ENCODE data around the gene PLCG1.
A peak's percentile ranks its signal among the peaks of the same experiment; 100 is the strongest.

Gene PLCG1

GRCh38 chr20:41143354-41143753 lies 6.0 kb downstream of the PLCG1 start:
- no peak for DNase-seq

- DNase-seq = no peak
Measured at GRCh38 chr20:41145317-41145716, 8.0 kb downstream of the PLCG1 start.

DNA sequence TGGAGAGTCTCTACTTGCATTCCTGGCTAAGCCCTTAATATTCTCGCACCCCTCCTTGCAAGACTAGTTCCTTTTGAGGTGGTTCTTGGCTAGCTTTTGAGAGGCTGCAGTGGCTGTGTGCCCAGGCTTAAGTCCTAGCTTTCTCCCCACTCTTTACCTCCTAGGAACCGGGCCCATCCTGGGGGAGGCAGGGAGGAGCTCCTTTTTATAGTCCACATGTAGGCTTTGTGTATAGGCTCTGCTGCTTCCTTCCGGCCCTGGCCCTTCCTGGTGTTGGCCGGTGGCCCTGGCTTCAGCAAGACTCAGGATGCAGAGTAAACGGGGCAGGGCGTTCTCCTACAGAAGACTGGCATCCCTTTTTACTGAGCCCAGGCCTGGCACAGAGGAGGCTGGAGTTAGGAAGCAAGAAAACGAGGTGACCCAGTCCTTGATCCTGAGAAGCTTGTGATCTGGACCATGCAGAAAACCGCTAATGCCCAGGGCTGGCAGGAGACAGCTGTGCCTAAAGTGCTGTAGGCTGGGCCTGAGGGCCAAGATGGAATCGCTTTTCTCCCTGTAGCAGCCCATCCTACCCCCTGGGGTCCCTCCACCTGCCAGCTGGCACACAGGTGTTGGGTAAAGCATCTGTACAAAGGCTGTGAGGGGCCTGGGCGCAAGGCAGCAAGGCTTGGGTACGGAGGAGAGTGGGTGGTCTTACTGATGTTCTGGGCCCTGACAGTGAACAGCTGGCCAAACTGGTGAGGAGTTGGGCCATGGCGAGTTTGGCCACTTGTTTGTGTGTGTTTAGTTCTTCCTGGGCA lies 8.7 kb downstream of the PLCG1 start:
- DNase-seq = peak in 1 of 3 experiments; percentile 22

GRCh38 chr20:41147767-41148191 lies 10.4 kb downstream of the PLCG1 start:
- DNase-seq = no peak

GRCh38 chr20:41148942-41149341 lies 11.6 kb downstream of the PLCG1 start:
- DNase-seq = no peak

DNA sequence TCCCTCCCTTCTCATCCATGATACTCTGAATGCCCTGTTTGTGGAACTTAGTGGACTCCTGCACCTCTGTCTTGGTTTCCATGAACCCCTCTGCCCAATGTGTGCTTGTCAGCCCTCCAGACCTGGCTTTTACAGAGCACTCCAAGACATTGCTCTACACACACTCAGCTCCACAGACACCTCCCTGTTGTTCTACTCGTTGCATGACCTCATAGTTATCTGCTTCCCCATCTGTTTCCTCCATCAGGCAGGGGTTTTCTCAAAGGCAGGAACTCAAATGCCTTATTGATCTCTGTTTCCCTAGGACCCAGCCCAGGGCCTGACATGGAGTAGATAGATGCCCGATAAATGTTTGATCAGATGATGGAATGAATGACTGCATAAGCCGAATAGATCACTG lies 13.3 kb downstream of the PLCG1 start:
- DNase-seq = no peak

DNA sequence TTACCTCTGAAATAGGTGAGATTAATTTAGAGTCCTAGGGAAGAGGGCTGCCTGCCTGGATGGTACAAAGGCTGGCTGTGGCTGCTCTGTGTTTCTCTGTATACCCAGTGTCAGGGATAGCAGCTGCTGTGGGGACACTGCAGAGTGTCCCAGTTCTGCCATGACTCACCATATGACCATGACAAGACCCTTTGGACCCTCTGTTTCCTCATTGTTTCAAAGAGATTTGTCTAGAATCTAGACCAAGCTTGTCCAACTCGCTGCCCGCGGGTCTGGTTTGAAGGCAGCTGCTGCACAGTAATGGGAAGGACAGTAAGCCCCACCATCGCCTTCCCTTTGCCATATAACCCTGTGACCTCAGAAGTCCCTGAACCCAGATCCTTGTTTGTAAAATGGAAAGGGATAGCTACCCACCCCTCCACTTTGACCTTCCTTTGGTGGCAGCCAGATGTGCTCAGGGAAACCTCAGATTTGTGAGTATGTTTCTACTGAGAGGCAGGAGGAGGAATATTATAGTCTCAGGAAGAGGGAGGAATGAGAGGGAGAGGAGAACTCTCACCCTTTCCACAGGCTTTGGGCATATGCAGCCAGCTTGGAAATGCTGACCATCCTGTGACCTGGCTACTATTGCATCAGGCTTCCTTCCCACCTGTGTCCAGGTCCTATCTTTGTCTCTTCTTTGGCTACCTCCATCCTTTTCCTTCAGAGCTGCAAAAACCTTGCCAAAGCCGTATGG lies 14.0 kb downstream of the PLCG1 start:
- DNase-seq = no peak

DNA sequence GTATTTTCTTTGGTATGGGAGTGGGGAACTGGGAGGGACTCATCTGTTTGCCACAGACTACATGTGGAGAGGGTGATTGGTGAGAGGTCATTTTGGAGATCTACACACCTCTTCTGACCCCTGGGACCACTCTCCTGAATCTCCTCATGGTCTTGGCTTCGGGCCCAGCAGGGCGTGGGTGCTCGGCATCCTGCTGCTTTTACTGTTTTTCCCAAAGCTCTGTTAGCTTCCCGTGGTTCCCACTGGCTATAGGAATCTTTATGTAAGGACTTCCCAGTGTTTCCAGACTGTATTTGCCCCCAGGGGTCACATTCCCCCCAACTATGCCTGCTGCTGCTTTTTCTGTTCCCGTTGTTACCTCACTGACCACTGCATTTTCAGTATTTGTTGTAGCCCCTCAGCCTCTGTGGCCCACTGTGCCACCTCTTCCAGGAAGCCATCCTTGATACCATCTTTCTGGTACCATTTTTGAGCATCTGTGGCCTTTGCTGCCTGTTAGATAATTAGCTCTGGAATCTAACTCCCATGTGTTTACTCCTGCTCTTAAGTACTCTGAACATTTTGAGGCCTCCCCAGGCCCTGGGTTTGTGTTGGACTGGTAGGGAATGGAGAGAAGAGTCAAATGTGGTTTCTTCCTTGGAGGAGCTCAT lies 14.9 kb downstream of the PLCG1 start:
- DNase-seq = no peak

DNA sequence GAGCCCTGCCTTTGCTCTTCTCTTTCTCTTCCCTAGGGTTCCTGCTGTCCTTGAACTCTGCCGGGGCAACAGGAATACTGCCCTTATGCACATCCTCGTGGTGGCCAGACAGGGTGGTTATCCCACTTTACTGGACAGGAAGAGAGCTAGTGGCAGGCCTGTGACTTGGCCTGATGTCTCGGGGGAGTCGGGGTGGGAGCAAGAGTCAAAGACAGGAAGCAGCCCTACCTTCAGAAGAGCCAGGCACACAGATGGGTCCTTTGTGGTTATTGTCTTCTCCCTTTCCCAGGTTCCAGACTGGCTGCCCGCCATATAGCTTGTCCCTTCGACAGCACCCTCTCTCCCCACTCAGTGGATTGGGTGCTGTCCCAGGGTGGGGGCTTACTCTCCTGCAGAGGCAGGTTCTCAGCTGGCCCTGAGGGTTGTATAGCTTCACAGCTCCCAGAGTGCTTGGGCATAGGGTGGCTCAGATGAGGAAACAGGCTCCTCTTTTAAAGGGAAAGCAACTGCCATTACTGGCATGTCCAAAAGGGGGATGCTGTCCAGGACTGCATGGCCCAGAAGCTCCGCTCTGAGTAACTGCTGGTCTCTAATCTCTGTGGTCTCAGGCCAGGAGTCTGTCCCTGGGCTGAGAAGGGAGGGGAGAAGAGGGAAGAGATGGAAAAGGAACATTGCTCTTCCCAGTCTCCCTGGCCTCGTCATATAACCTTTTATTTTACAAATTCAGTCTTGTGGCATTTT lies 17.3 kb downstream of the PLCG1 start:
- no peak for DNase-seq

DNA sequence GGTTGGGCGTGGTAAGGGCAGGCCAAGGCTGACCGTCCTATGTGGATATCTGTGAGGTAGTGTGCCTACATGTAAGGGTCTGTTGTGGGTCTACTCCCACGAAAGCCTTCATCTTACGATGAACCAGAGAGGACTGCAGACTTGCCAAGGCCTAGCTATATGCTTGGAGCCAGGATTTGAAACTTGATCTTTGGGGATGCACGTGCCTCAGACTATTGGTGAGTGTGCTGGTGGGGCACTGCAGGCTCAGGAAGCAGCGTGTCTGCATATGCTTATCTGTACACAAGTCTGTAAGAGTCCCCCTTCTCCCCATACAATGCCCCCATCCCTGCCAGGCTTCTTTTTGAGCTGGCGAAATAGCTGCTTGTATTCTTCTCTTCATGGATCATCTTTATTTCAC lies 17.9 kb downstream of the PLCG1 start:
- no peak for DNase-seq

- DNase-seq = no peak
Measured at GRCh38 chr20:41158082-41158625, 20.8 kb downstream of the PLCG1 start.

GRCh38 chr20:41159547-41159946 lies 22.2 kb downstream of the PLCG1 start:
- DNase-seq = no peak

DNA sequence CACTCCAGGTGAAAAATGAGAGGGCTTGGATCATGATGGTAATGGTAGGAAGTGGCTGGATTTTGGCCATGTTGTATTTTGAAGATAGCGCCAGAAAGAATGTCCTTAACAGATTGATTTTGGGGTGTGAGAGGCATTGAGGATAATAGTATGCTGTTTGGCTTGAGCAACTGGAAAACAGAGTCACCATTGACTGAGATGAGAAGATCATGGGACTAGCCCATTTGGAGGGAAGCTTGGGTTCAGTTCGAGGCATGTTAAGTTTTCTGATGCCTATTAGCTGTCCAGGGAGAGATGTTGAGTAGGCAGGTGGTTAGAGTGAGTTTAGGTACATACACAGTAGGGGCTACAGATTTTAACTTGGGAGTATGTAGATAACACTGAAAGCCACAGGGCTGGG lies 23.3 kb downstream of the PLCG1 start:
- no peak for DNase-seq

DNA sequence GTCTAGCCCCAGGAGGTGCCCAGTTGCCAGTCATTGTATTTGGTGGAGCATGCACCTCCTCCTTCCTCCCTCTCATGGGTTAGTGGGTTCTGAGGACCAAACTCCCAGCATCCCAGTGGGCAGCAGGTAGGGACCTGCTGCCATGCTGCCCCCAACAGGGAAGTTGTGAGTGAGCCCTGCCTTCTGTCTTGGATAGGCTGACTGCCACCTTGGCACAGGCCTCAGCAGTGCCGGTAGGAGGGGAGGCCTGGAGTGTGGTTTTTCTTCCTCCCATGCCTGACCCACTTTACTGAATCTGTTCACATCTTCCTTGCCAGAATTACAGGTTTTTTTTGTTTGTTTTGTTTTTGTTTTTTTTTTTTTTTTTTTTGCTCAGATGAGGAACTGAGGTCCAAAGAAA lies 24.5 kb downstream of the PLCG1 start:
- DNase-seq = no peak

- DNase-seq = no peak
Measured at GRCh38 chr20:41162396-41162795, 25.1 kb downstream of the PLCG1 start.

DNA sequence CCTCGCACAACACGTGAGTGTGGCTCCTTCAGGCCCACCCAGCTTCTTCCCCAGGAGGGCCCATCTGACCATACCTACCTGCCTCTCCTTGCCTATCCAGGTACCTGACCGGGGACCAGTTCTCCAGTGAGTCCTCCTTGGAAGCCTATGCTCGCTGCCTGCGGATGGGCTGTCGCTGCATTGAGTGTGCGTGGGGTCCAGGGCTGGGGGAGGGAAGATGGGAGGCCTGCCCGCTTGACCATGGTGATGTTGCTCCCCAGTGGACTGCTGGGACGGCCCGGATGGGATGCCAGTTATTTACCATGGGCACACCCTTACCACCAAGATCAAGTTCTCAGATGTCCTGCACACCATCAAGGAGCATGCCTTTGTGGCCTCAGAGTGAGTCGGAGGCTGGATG lies 26.5 kb downstream of the PLCG1 start:
- DNase-seq = no peak

GRCh38 chr20:41165001-41165882 lies 27.9 kb downstream of the PLCG1 start:
- DNase-seq = no peak

- DNase-seq = no peak
Measured at GRCh38 chr20:41166201-41167117, 29.1 kb downstream of the PLCG1 start.

- DNase-seq = no peak
Measured at GRCh38 chr20:41167118-41167470, 29.8 kb downstream of the PLCG1 start.

GRCh38 chr20:41167481-41168253 lies 30.3 kb downstream of the PLCG1 start:
- no peak for DNase-seq

All from NCI-H1417 (cell line).